ENCODE measurements around the gene YEATS2.

The YEATS2 gene

GRCh38 chr3:183815951-183816475 lies 118.4 kb downstream of the YEATS2 start:
- DNase-seq = no peak

- no peak for DNase-seq
Observed at GRCh38 chr3:183816681-183817510, 119.3 kb downstream of the YEATS2 start.

- no peak for DNase-seq
Observed at GRCh38 chr3:183817639-183818038, 120.0 kb downstream of the YEATS2 start.

- DNase-seq = no peak
Observed at GRCh38 chr3:183818041-183818620, 120.5 kb downstream of the YEATS2 start.

- DNase-seq = no peak
Observed at GRCh38 chr3:183818706-183819624, 121.4 kb downstream of the YEATS2 start.

GRCh38 chr3:183819831-183820230 lies 122.2 kb downstream of the YEATS2 start:
- DNase-seq = no peak

GRCh38 chr3:183822631-183823030 lies 125.0 kb downstream of the YEATS2 start:
- DNase-seq = no peak

- DNase-seq = no peak
Observed at GRCh38 chr3:183823963-183824362, 126.4 kb downstream of the YEATS2 start.

GRCh38 chr3:183824761-183825455 lies 127.3 kb downstream of the YEATS2 start:
- no peak for DNase-seq

GRCh38 chr3:183825456-183826161 lies 128.0 kb downstream of the YEATS2 start, which contains the start of gene MAP6D1:
TSS of gene MAP6D1 (minus strand) at chr3:183825577. CDS start at chr3:183825547, 30 bp downstream.
- DNase-seq = peak; percentile 10

GRCh38 chr3:183826448-183827250 lies 129.1 kb downstream of the YEATS2 start:
- DNase-seq = no peak

- no peak for DNase-seq
Observed at GRCh38 chr3:183827809-183828537, 130.4 kb downstream of the YEATS2 start.

GRCh38 chr3:183828538-183828870 lies 130.9 kb downstream of the YEATS2 start:
- DNase-seq = no peak

- no peak for DNase-seq
Observed at GRCh38 chr3:183829466-183829865, 131.9 kb downstream of the YEATS2 start.

- no peak for DNase-seq
Observed at GRCh38 chr3:183830187-183830586, 132.6 kb downstream of the YEATS2 start.

GRCh38 chr3:183833516-183833915 lies 135.9 kb downstream of the YEATS2 start:
- no peak for DNase-seq

GRCh38 chr3:183837390-183837789 lies 139.8 kb downstream of the YEATS2 start:
- no peak for DNase-seq

- no peak for DNase-seq
Observed at GRCh38 chr3:183837894-183838293, 140.3 kb downstream of the YEATS2 start.

- DNase-seq = no peak
Observed at GRCh38 chr3:183839751-183840150, 142.2 kb downstream of the YEATS2 start.

GRCh38 chr3:183844606-183845005 lies 147.0 kb downstream of the YEATS2 start:
- DNase-seq = no peak
